Tibial nerve (tissue), 4 donors: ENCODE measurements around the gene PIP5KL1. TPM values are rescaled to one million over a fixed set of nuclear protein-coding genes. Genes with fewer than 3 reads are reported as not detected.

ENCODE experiments used
- DNase-seq, 2 donors: peaks; one replicate each; pipeline ENCODE4 v3.0.0-alpha.2; 2019; ENCODE audit warnings: low spot score in 2 of 2
- H3K27ac ChIP-seq, 4 donors: fragments of 200-600 bp; sonication (generic) in 3 of 4; one replicate each; pipeline ENCODE4 v1.5.1; 2017 to 2019; ENCODE audit warnings: mild to moderate bottlenecking in 1 of 4
- H3K27me3 ChIP-seq, 2 donors: fragments of 200-600 bp; sonication (generic) in 1 of 2; one replicate each; pipeline versions ENCODE4 v1.5.1 to v1.6.0; 2017 to 2019
- H3K36me3 ChIP-seq, 3 donors: fragments of 200-600 bp; sonication (generic); one replicate each; pipeline ENCODE4 v1.5.1; 2018 to 2019
- H3K4me1 ChIP-seq, 4 donors: fragments of 200-600 bp; sonication (generic) in 3 of 4; one replicate each; pipeline ENCODE4 v1.5.1; 2017 to 2019
- H3K4me3 ChIP-seq, 4 donors: fragments of 200-600 bp; sonication (generic) in 3 of 4; one replicate each; pipeline ENCODE4 v1.5.1; 2017 to 2019; ENCODE audit warnings: mild to moderate bottlenecking in 1 of 4, moderate library complexity in 1 of 4
- H3K9me3 ChIP-seq, 4 donors: fragments of 200-600 bp; sonication (generic) in 3 of 4; one replicate each; pipeline ENCODE4 v1.5.1; 2017 to 2019
- CTCF ChIP-seq, 5 experiments: fragments of 200-600 bp in 3 of 5; fragments of 450-650 bp in 2 of 5; sonication (generic) in 3 of 5; IDR thresholded peaks; one replicate each; pipeline ENCODE4 v1.5.1; 2016 to 2019; ENCODE audit warnings: antibody characterized with exemption in 5 of 5, mild to moderate bottlenecking in 3 of 5, moderate library complexity in 2 of 5
- EP300 ChIP-seq, 2 donors: sonication (generic); formaldehyde crosslinking; IDR thresholded peaks; one replicate each; pipeline ENCODE4 v1.6.1; 2017; ENCODE audit warnings: antibody characterized with exemption in 2 of 2, mild to moderate bottlenecking in 1 of 2
- POLR2A ChIP-seq, 2 donors: fragments of 450-650 bp; IDR thresholded peaks; one replicate each; pipeline ENCODE4 v1.6.1; 2017; ENCODE audit warnings: antibody characterized with exemption in 2 of 2, mild to moderate bottlenecking in 2 of 2, moderate library complexity in 2 of 2
- WGBS, 2 donors: methylation state at CpG; one replicate each; pipeline ENCODE4 v1.1.5; 2018; 5-methylcytosine and 5-hydroxymethylcytosine counted together
- total RNA-seq, 4 donors: library from RNA; depleted of rRNA; stranded (reverse); fragments of >200 nt; gene quantifications; one replicate each; pipeline ENCODE4 v1.1.0, GENCODE V29; 2016

The PIP5KL1 gene
- total RNA-seq, 4 donors from 2014 or later: 0.59 TPM; not detected in 3

DNA sequence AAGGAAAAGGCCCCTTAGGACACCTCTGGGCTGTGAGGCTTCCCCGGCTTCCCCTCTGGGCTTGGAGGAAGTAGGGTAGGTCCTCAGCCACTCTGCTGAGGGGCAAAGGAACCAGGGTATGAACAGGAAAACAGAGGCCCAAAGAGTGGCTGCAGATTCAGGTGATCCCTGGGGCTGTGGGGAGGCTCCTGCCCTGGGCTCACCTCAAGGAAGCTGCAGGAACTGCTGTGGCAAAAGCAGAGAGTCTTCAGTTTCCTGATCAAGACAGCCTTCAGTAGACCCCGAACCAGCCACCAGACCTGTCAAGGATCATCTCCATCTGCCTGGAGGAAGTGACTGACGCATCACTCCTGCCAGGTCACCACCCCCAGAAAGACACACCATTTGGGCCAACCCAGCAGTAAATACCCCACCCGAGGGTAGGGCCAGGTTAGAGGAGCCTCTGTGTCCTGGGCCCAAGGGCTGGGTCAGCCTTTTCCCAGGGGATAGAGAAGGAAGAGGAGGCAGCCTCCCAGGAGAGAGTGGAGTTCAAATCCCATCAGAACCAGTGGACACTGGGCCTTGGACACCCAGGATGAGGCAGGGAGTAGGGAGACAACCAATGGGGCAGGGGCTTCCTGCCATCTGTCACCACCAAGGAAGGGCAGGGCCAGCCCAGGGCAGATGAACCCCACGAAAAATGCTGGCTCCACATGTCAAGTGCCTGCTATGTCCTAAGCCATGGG, 25.4 kb downstream of the PIP5KL1 start:
- Histone ChIP-seq H3K4me1 (peaks cover 0 to 82% (median 50%) of the 10 kb centered on the region in 4 donors), H3K36me3 (peaks cover 0 to 19% (median 0%) of the 10 kb centered on the region in 3 donors), H3K4me3 (peak overlapping the region in 1 of 4 donors; percentile 4), H3K9me3 (no peaks in the 10 kb centered on the region), H3K27me3 (no peaks in the 10 kb centered on the region), H3K27ac (peak overlapping the region; percentile 69 to 88 (median 88))
- TF ChIP-seq CTCF (IDR thresholded peaks at IDR 0.05) (no peak), POLR2A (IDR thresholded peaks at IDR 0.05) (no peak), EP300 (IDR thresholded peaks at IDR 0.05) (no peak)
- no peak for DNase-seq
- 61 to 85% methylated on average over 5 of the region's 5 CpGs for WGBS, 2 donors

DNA sequence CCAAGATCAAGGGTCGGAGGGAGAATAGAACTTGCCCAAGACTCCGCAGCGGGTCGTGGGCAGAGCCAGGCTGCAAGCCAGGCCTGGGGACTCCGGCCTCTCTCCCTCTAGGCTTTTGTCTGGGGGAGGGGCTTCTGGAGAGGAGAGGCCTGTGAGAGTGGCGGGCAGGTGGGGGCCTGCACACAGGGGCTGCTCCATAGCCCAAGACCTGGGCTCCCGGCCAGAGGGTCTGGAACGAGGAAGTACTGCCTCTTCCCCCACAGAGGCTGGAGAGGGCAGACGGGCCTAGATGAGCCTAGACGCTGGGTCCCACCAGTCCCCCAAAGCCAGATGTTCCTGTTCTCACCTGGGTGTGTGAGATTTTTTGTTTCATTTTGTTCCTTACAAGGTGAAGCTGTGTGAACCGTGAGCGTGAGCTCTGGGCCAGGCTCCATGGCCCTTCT, 26.0 kb downstream of the PIP5KL1 start:
- Histone ChIP-seq H3K27ac (peak overlapping the region; percentile 69 to 88 (median 88)), H3K9me3 (no peaks in the 10 kb centered on the region), H3K27me3 (no peaks in the 10 kb centered on the region), H3K4me3 (peak overlapping the region in 1 of 4 donors; percentile 4), H3K36me3 (peaks cover 0 to 13% (median 0%) of the 10 kb centered on the region in 3 donors), H3K4me1 (peaks cover 0 to 82% (median 55%) of the 10 kb centered on the region in 4 donors)
- TF ChIP-seq POLR2A (IDR thresholded peaks at IDR 0.05): no peak
- TF ChIP-seq EP300 (IDR thresholded peaks at IDR 0.05): no peak
- no peak for TF ChIP-seq CTCF (IDR thresholded peaks at IDR 0.05)
- no peak for DNase-seq
- WGBS, 2 donors: 25 to 34% methylated on average over 12 of the region's 12 CpGs

- WGBS, 2 donors: 30 to 40% methylated on average over 16 to 17 of the region's 17 CpGs
- peak overlapping the region; percentile 69 to 88 (median 88) for H3K27ac ChIP-seq
- no peaks in the 10 kb centered on the region for H3K9me3 ChIP-seq
- no peaks in the 10 kb centered on the region for H3K27me3 ChIP-seq
- H3K4me3 ChIP-seq: no peak overlapping the region
- H3K4me1 ChIP-seq: peaks cover 0 to 82% (median 55%) of the 10 kb centered on the region in 4 donors
- peaks cover 0 to 11% (median 0%) of the 10 kb centered on the region in 3 donors for H3K36me3 ChIP-seq
- peak in 1 of 2 donors; percentile 62 for TF ChIP-seq EP300 (IDR thresholded peaks at IDR 0.05)
- TF ChIP-seq CTCF (IDR thresholded peaks at IDR 0.05): no peak
- peak; percentile 82 to 86 for DNase-seq
These were observed 26.8 kb downstream of the PIP5KL1 start for GRCh38 chr9:127903557-127904475.

- Histone ChIP-seq H3K9me3 (no peaks in the 10 kb centered on the region), H3K27me3 (no peaks in the 10 kb centered on the region), H3K4me1 (peaks cover 0 to 76% (median 44%) of the 10 kb centered on the region in 4 donors), H3K27ac (peak within 1 kb of the TSS; percentile 84 to 97 (median 90)), H3K36me3 (peaks cover 3 to 20% (median 9%) of the 10 kb centered on the region in 3 donors), H3K4me3 (peak within 1 kb of the TSS; percentile 76 to 97 (median 86))
- TF ChIP-seq POLR2A (IDR thresholded peaks at IDR 0.05) (peak; percentile 59 to 78), CTCF (IDR thresholded peaks at IDR 0.05) (peak in 1 of 5 experiments; percentile 40), EP300 (IDR thresholded peaks at IDR 0.05) (no peak)
- 0% methylated on average over 3 to 8 of the region's 89 CpGs for WGBS, 2 donors
- peak in 1 of 2 donors; percentile 61 for DNase-seq
These were observed 31.2 kb downstream of the PIP5KL1 start, which contains the start of gene ST6GALNAC6 for GRCh38 chr9:127899128-127899943. Gene ST6GALNAC6, minus strand, starts transcription at chr9:127899603. Its CDS starts 1,622 bp downstream, at chr9:127897981.
